ENCODE results near the gene AUTS2.

AUTS2 gene

GRCh38 chr7:69857014-69857413, 258.7 kb downstream of the AUTS2 start:
- DNase-seq (ENCODE audit: low read depth in 2 of 2) = no peak

- no peak for DNase-seq (ENCODE audit: low read depth in 2 of 2)
These were observed 260.2 kb downstream of the AUTS2 start for GRCh38 chr7:69858471-69858870.

GRCh38 chr7:69859342-69859741, 261.1 kb downstream of the AUTS2 start:
- no peak for DNase-seq (ENCODE audit: low read depth in 2 of 2)

- DNase-seq (ENCODE audit: low read depth in 2 of 2) = no peak
These were observed 262.2 kb downstream of the AUTS2 start for GRCh38 chr7:69860486-69860885.

GRCh38 chr7:69860941-69861622, 262.8 kb downstream of the AUTS2 start:
- no peak for DNase-seq (ENCODE audit: low read depth in 2 of 2)

GRCh38 chr7:69862413-69863064, 264.3 kb downstream of the AUTS2 start:
- DNase-seq (ENCODE audit: low read depth in 2 of 2) = no peak

GRCh38 chr7:69864274-69864673, 266.0 kb downstream of the AUTS2 start:
- no peak for DNase-seq (ENCODE audit: low read depth in 2 of 2)

- DNase-seq (ENCODE audit: low read depth in 2 of 2) = no peak
These were observed 266.5 kb downstream of the AUTS2 start for GRCh38 chr7:69864822-69865221.

GRCh38 chr7:69868921-69869320, 270.6 kb downstream of the AUTS2 start:
- DNase-seq (ENCODE audit: low read depth in 2 of 2) = no peak

GRCh38 chr7:69871213-69871885, 273.1 kb downstream of the AUTS2 start:
- DNase-seq (ENCODE audit: low read depth in 2 of 2) = no peak

GRCh38 chr7:69871886-69872569, 273.8 kb downstream of the AUTS2 start:
- DNase-seq (ENCODE audit: low read depth in 2 of 2) = no peak

GRCh38 chr7:69873512-69873911, 275.2 kb downstream of the AUTS2 start:
- DNase-seq (ENCODE audit: low read depth in 2 of 2) = no peak

GRCh38 chr7:69878015-69878414, 279.7 kb downstream of the AUTS2 start:
- no peak for DNase-seq (ENCODE audit: low read depth in 2 of 2)

- DNase-seq (ENCODE audit: low read depth in 2 of 2) = no peak
These were observed 280.3 kb downstream of the AUTS2 start for GRCh38 chr7:69878591-69878990.

GRCh38 chr7:69879989-69880388, 281.7 kb downstream of the AUTS2 start:
- no peak for DNase-seq (ENCODE audit: low read depth in 2 of 2)

- no peak for DNase-seq (ENCODE audit: low read depth in 2 of 2)
These were observed 282.6 kb downstream of the AUTS2 start for GRCh38 chr7:69880840-69881239.

GRCh38 chr7:69882269-69882668, 284.0 kb downstream of the AUTS2 start:
- no peak for DNase-seq (ENCODE audit: low read depth in 2 of 2)

- DNase-seq (ENCODE audit: low read depth in 2 of 2) = no peak
These were observed 285.2 kb downstream of the AUTS2 start for GRCh38 chr7:69883399-69883891.

- DNase-seq (ENCODE audit: low read depth in 2 of 2) = no peak
These were observed 287.2 kb downstream of the AUTS2 start for GRCh38 chr7:69885431-69885830.

- DNase-seq (ENCODE audit: low read depth in 2 of 2) = no peak
These were observed 291.2 kb downstream of the AUTS2 start for GRCh38 chr7:69889338-69889975.

- DNase-seq (ENCODE audit: low read depth in 2 of 2) = no peak
These were observed 291.7 kb downstream of the AUTS2 start for GRCh38 chr7:69889976-69890351.

GRCh38 chr7:69892790-69893189, 294.5 kb downstream of the AUTS2 start:
- no peak for DNase-seq (ENCODE audit: low read depth in 2 of 2)
